HepG2 (cell line): ENCODE data around the gene GTPBP6. TPM values are rescaled to one million over a fixed set of nuclear protein-coding genes. Genes with fewer than 3 reads are reported as not detected.

Experiments
- AHDC1 ChIP-seq: sonication (generic); formaldehyde crosslinking; IDR thresholded peaks from 2 replicates; pipeline ENCODE4 v1.5.1; 2020; ENCODE audit warnings: mild to moderate bottlenecking, missing genetic modification reagents, borderline replicate concordance
- DBP ChIP-seq: sonication (generic); formaldehyde crosslinking; IDR thresholded peaks from 2 replicates; pipeline ENCODE4 v1.4.0; 2020; ENCODE audit warnings: missing genetic modification reagents; ENCODE audit errors: not compliant biosample characterization
- EED ChIP-seq: sonication (generic); formaldehyde crosslinking; IDR thresholded peaks from 2 replicates; pipeline ENCODE4 v1.5.0; 2020; ENCODE audit warnings: mild to moderate bottlenecking, missing genetic modification reagents
- HNF4G ChIP-seq, 2 experiments: sonication (generic) in 1 of 2; formaldehyde crosslinking in 1 of 2; IDR thresholded peaks; 2 replicates each; pipeline versions ENCODE4 v1.4.0 to v1.6.1; 2011 to 2020; ENCODE audit warnings: borderline replicate concordance in 2 of 2, low read depth in 2 of 2, mild to moderate bottlenecking in 2 of 2, low read length in 1 of 2, missing genetic modification reagents in 1 of 2, moderate library complexity in 1 of 2
- IRF2 ChIP-seq: IDR thresholded peaks from 2 replicates; pipeline ENCODE4 v1.6.1; 2018; ENCODE audit warnings: missing genetic modification reagents, missing compliant biosample characterization
- ZBTB1 ChIP-seq: sonication (generic); formaldehyde crosslinking; IDR thresholded peaks from 2 replicates; pipeline ENCODE4 v1.4.0; 2020; ENCODE audit warnings: missing genetic modification reagents, borderline replicate concordance
- ZBTB37 ChIP-seq: sonication (generic); formaldehyde crosslinking; IDR thresholded peaks from 2 replicates; pipeline ENCODE4 v1.4.0; 2020; ENCODE audit warnings: mild to moderate bottlenecking, missing genetic modification reagents
- ZNF280D ChIP-seq: sonication (generic); formaldehyde crosslinking; IDR thresholded peaks from 2 replicates; pipeline ENCODE4 v1.5.1; 2020; ENCODE audit warnings: mild to moderate bottlenecking, missing genetic modification reagents
- ZNF281 ChIP-seq: sonication (generic); formaldehyde crosslinking; IDR thresholded peaks from 2 replicates; pipeline ENCODE4 v1.4.0; 2020; ENCODE audit warnings: missing genetic modification reagents, borderline replicate concordance
- ZNF543 ChIP-seq: sonication (generic); formaldehyde crosslinking; IDR thresholded peaks from 2 replicates; pipeline ENCODE4 v1.4.0; 2020; ENCODE audit warnings: mild to moderate bottlenecking, missing genetic modification reagents
- ZNF615 ChIP-seq: sonication (generic); formaldehyde crosslinking; IDR thresholded peaks from 2 replicates; pipeline ENCODE4 v1.5.0; 2020; ENCODE audit warnings: mild to moderate bottlenecking, missing genetic modification reagents, borderline replicate concordance
- ZNF703 ChIP-seq: sonication (generic); formaldehyde crosslinking; IDR thresholded peaks from 2 replicates; pipeline ENCODE4 v1.5.1; 2020; ENCODE audit warnings: missing genetic modification reagents, mild to moderate bottlenecking, moderate library complexity, borderline replicate concordance
- polyA plus RNA-seq, 8 experiments: library from polyadenylated mRNA; depleted of rRNA in 3 of 8; stranded (reverse) in 7 of 8; unstranded in 1 of 8; fragments of >200 nt; fragmentation: Illumina TruSeq in 4 of 8; extraction: Trizol in 4 of 8; gene quantifications; 2 replicates each; pipeline versions ENCODE4 v1.2.1 to v1.2.3, GENCODE V29; 2011 to 2016; ENCODE audit warnings: low read depth in 4 of 8, missing spikeins in 1 of 8, mixed read lengths in 1 of 8; ENCODE audit not compliant: insufficient read depth in 1 of 8
- total RNA-seq, 5 experiments: library from RNA; depleted of rRNA; stranded (reverse); fragments of >200 nt; fragmentation: Illumina TruSeq; extraction: Trizol; gene quantifications; 2 replicates each; pipeline ENCODE4 v1.2.3, GENCODE V29; 2016; ENCODE audit warnings: low read depth in 1 of 5

GTPBP6 gene
- total and polyA plus RNA-seq, 2 of the 13 experiments (the other 11 are each of a cell fraction or from before 2014, with no cell fraction given), result 20.2 to 39.6 TPM

GRCh38 chrX:264634-265455 is 53.8 kb downstream of the GTPBP6 start (continued):
- TF ChIP-seq ZBTB1 (no peak), ZNF543 (0 out of 2 replicates have a peak, but pooled peaks have one; percentile 29), DBP (no peak), ZNF703 (CRISPR knock-in tag) (no peak), EED (no peak), AHDC1 (CRISPR knock-in tag) (no peak), IRF2 (no peak), HNF4G (IDR thresholded peaks at IDR 0.05; ENCODE audit: borderline replicate concordance, low read depth, low read length) (no peak), HNF4G (CRISPR knock-in tag; IDR thresholded peaks at IDR 0.05; ENCODE audit: borderline replicate concordance, low read depth) (no peak), ZNF280D (CRISPR knock-in tag) (no peak), ZNF281 (no peak), ZBTB37 (peak; percentile 92), ZNF615 (CRISPR knock-in tag) (no peak)
